GM23338 (cell line): ENCODE results near the gene PRKD3. TPM values are rescaled to one million over a fixed set of nuclear protein-coding genes. Genes with fewer than 3 reads are reported as not detected.

Source experiments
- ATAC-seq: fragments of 200-7000 bp; cut with Tn5 transposase; 3 replicates; pipeline ENCODE4 v1.9.1; 2020
- DNase-seq: peaks from one replicate; pipeline ENCODE4 v3.0.0-alpha.2; 2015; ENCODE audit warnings: low spot score
- H2AFZ ChIP-seq: fragments of 200-600 bp; sonication (generic); 2 replicates; pipeline ENCODE4 v1.8.0; 2016; ENCODE audit warnings: antibody characterized with exemption, mild to moderate bottlenecking, moderate library complexity
- H3F3A ChIP-seq: fragments of 200-600 bp; sonication (generic); replicated peaks from 2 replicates; pipeline ENCODE4 v1.8.0; 2017; ENCODE audit warnings: antibody characterized with exemption, mixed run types, low read depth
- H3K27ac ChIP-seq: fragments of 200-600 bp; sonication (generic); 2 replicates; pipeline ENCODE4 v1.6.1; 2016; ENCODE audit warnings: low read depth
- H3K27me3 ChIP-seq: fragments of 200-600 bp; sonication (generic); 2 replicates; pipeline ENCODE4 v1.8.0; 2016; ENCODE audit warnings: mild to moderate bottlenecking, mixed run types, moderate library complexity; ENCODE audit not compliant: insufficient read depth
- H3K36me3 ChIP-seq: fragments of 200-600 bp; sonication (generic); 2 replicates; pipeline ENCODE4 v1.8.0; 2016; ENCODE audit warnings: mild to moderate bottlenecking; ENCODE audit not compliant: insufficient read depth
- H3K4me1 ChIP-seq: fragments of 200-600 bp; sonication (generic); 2 replicates; pipeline ENCODE4 v1.8.0; 2016; ENCODE audit warnings: mild to moderate bottlenecking, moderate library complexity; ENCODE audit not compliant: insufficient read depth
- H3K4me2 ChIP-seq: fragments of 200-600 bp; sonication (generic); 2 replicates; pipeline ENCODE4 v1.7.1; 2017; ENCODE audit warnings: mixed run types
- H3K4me3 ChIP-seq: fragments of 200-600 bp; sonication (generic); 2 replicates; pipeline ENCODE4 v1.6.1; 2016; ENCODE audit warnings: mixed run types
- H3K79me2 ChIP-seq: fragments of 200-600 bp; sonication (generic); replicated peaks from 2 replicates; pipeline ENCODE4 v1.8.0; 2017; ENCODE audit warnings: mild to moderate bottlenecking; ENCODE audit not compliant: insufficient read depth
- H3K9me2 ChIP-seq: fragments of 200-600 bp; sonication (generic); 2 replicates; pipeline ENCODE4 v1.8.0; 2017; ENCODE audit not compliant: insufficient read depth
- H4K20me1 ChIP-seq: fragments of 200-600 bp; sonication (generic); replicated peaks from 2 replicates; pipeline ENCODE4 v1.8.0; 2017; ENCODE audit warnings: mild to moderate bottlenecking; ENCODE audit not compliant: insufficient read depth
- H3K27ac Mint-ChIP-seq: 2 replicates; pipeline ENCODE4 v1.8.0; 2020; ENCODE audit warnings: inconsistent platforms, mild to moderate bottlenecking, moderate library complexity, mixed read lengths
- H3K27me3 Mint-ChIP-seq: 3 replicates; pipeline ENCODE4 v1.8.0; 2022; ENCODE audit warnings: low read depth, mild to moderate bottlenecking, moderate library complexity, mixed read lengths, inconsistent platforms; ENCODE audit not compliant: insufficient read depth, poor library complexity
- H3K36me3 Mint-ChIP-seq: 3 replicates; pipeline ENCODE4 v1.8.0; 2021; ENCODE audit warnings: low read depth, mild to moderate bottlenecking, inconsistent platforms, moderate library complexity, mixed read lengths
- H3K4me1 Mint-ChIP-seq: 3 replicates; pipeline ENCODE4 v1.8.0; 2020; ENCODE audit warnings: mild to moderate bottlenecking, inconsistent platforms, mixed read lengths
- H3K4me3 Mint-ChIP-seq: 3 replicates; pipeline ENCODE4 v1.8.0; 2021; ENCODE audit warnings: moderate library complexity, mild to moderate bottlenecking, inconsistent platforms, mixed read lengths
- H3K9me3 Mint-ChIP-seq: 3 replicates; pipeline ENCODE4 v1.8.0; 2020; ENCODE audit warnings: moderate library complexity, mild to moderate bottlenecking, inconsistent platforms, mixed read lengths
- CREB1 ChIP-seq: fragments of 250-450 bp; sonication (Bioruptor Pico); IDR thresholded peaks from 2 replicates; pipeline ENCODE4 v1.5.0; 2020; ENCODE audit warnings: low read depth, mild to moderate bottlenecking, moderate library complexity
- CTCF ChIP-seq, 2 experiments: fragments of 200-600 bp in 1 of 2; sonication (generic) in 1 of 2; conservative IDR thresholded peaks; 2 replicates each; pipeline versions ENCODE4 v1.5.1 to v1.6.1; 2016 to 2017; ENCODE audit warnings: antibody characterized with exemption in 2 of 2, low read depth in 2 of 2, mild to moderate bottlenecking in 2 of 2, moderate library complexity in 1 of 2
- EZH2 ChIP-seq: fragments of 200-600 bp; sonication (generic); IDR thresholded peaks from one replicate; pipeline ENCODE4 v1.8.0; 2017; ENCODE audit warnings: antibody characterized with exemption, mild to moderate bottlenecking, low read depth; ENCODE audit not compliant: unreplicated experiment
- EZH2phosphoT487 ChIP-seq: fragments of 200-600 bp; sonication (generic); IDR thresholded peaks from one replicate; pipeline ENCODE4 v1.8.1; 2018; ENCODE audit warnings: antibody characterized with exemption; ENCODE audit not compliant: unreplicated experiment
- JUNB ChIP-seq: IDR thresholded peaks from one replicate; pipeline ENCODE4 v1.6.1; 2016; ENCODE audit warnings: antibody characterized with exemption; ENCODE audit not compliant: unreplicated experiment
- NANOG ChIP-seq: IDR thresholded peaks from 2 replicates; pipeline ENCODE4 v1.6.1; 2016; ENCODE audit warnings: antibody characterized with exemption, borderline replicate concordance
- POLR2AphosphoS5 ChIP-seq: IDR thresholded peaks from 2 replicates; pipeline ENCODE4 v1.6.1; 2016; ENCODE audit warnings: antibody characterized with exemption, low read depth
- REST ChIP-seq: IDR thresholded peaks from one replicate; pipeline ENCODE4 v1.6.1; 2018; ENCODE audit warnings: antibody characterized with exemption; ENCODE audit not compliant: unreplicated experiment
- STAT1 ChIP-seq: IDR thresholded peaks from one replicate; pipeline ENCODE4 v1.6.1; 2016; ENCODE audit warnings: antibody characterized with exemption; ENCODE audit not compliant: unreplicated experiment
- ZNF114 ChIP-seq: fragments of 250-450 bp; sonication (Bioruptor Pico); IDR thresholded peaks from 2 replicates; pipeline ENCODE4 v1.5.0; 2020; ENCODE audit warnings: mild to moderate bottlenecking, moderate library complexity
- ZNF331 ChIP-seq: fragments of 250-450 bp; sonication (Bioruptor Pico); IDR thresholded peaks from 2 replicates; pipeline ENCODE4 v1.5.0; 2020; ENCODE audit warnings: low read depth, mild to moderate bottlenecking, moderate library complexity
- polyA plus RNA-seq: library from polyadenylated mRNA; unstranded; fragments of >200 nt; fragmentation: Nextera tagmentation; extraction: Ambion mirVana; gene quantifications from 2 replicates; pipeline ENCODE4 v1.2.1, GENCODE V29; 2016
- total RNA-seq: library from RNA; depleted of rRNA; stranded (reverse); fragments of >200 nt; shearing (Covaris generic); gene quantifications from 2 replicates; pipeline ENCODE4 v1.2.3, GENCODE V29; 2014
- TF ChIP-seq, protein P1 (sequence below): IDR thresholded peaks from 2 replicates; pipeline ENCODE4 v1.6.1; 2016; ENCODE audit warnings: antibody characterized with exemption
- TF ChIP-seq, protein P2 (sequence below): fragments of 250-450 bp; sonication (Bioruptor Pico); IDR thresholded peaks from 2 replicates; pipeline ENCODE4 v1.5.0; 2020; ENCODE audit warnings: mild to moderate bottlenecking, moderate library complexity

The PRKD3 gene
- total and polyA plus RNA-seq, 2 experiments from 2014 or later: 59.7 to 77.0 TPM

DNA sequence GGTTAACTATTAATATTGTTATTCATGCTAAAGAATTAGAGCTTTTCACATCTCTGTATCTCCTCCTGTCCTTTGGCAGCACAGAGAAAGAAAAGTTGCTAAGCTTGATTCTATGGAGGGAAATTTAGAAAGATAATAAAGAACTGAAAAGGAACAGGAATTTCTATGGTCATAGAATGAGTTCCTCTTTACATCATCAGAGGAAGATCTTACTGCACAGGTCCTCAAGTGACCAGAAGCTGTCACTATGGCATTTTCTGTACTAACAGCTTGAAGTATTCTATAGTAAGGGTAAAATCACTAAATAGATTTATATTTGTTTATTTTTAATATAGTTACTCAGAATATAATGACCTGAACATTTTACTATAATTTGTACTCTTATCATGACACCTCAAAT, 6.0 kb upstream of the PRKD3 start:
- no peak overlapping the region for H3K4me3 ChIP-seq
- H3K4me1 ChIP-seq: no peaks in the 10 kb centered on the region
- no peaks in the 10 kb centered on the region for H3F3A ChIP-seq
- no peak overlapping the region for H2AFZ ChIP-seq
- Mint-ChIP-seq H3K9me3 (no peaks in the 10 kb centered on the region), H3K27me3 (peaks cover 2% of the 10 kb centered on the region), H3K27ac (no peak overlapping the region), H3K36me3 (no peaks in the 10 kb centered on the region), H3K4me3 (no peak overlapping the region), H3K4me1 (no peaks in the 10 kb centered on the region; the same call in 2 of the 3 replicates)
- H4K20me1 ChIP-seq: no peaks in the 10 kb centered on the region
- no peaks in the 10 kb centered on the region for H3K36me3 ChIP-seq
- H3K9me2 ChIP-seq: peaks cover 4% of the 10 kb centered on the region; the same call in 1 of the 2 replicates
- H3K79me2 ChIP-seq: no peaks in the 10 kb centered on the region
- no peak overlapping the region for H3K4me2 ChIP-seq
- ATAC-seq (no peak), DNase-seq (no peak)
- H3K27ac ChIP-seq: no peak overlapping the region
- no peak for TF ChIP-seq REST
- no peak for TF ChIP-seq ZNF114 (CRISPR knock-in tag)
- no peak for TF ChIP-seq CTCF (conservative IDR thresholded peaks at IDR 0.05; ENCODE audit: low read depth in 2 of 2)
- TF ChIP-seq, protein P1, sequence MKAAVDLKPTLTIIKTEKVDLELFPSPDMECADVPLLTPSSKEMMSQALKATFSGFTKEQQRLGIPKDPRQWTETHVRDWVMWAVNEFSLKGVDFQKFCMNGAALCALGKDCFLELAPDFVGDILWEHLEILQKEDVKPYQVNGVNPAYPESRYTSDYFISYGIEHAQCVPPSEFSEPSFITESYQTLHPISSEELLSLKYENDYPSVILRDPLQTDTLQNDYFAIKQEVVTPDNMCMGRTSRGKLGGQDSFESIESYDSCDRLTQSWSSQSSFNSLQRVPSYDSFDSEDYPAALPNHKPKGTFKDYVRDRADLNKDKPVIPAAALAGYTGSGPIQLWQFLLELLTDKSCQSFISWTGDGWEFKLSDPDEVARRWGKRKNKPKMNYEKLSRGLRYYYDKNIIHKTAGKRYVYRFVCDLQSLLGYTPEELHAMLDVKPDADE: no peak
- no peak for TF ChIP-seq CREB1 (CRISPR knock-in tag)
- TF ChIP-seq EZH2: no peak
- no peak for TF ChIP-seq EZH2phosphoT487
- TF ChIP-seq NANOG: no peak
- no peak for TF ChIP-seq ZNF331 (CRISPR knock-in tag)
- TF ChIP-seq STAT1: no peak
- TF ChIP-seq POLR2AphosphoS5: no peak
- TF ChIP-seq, protein P2, sequence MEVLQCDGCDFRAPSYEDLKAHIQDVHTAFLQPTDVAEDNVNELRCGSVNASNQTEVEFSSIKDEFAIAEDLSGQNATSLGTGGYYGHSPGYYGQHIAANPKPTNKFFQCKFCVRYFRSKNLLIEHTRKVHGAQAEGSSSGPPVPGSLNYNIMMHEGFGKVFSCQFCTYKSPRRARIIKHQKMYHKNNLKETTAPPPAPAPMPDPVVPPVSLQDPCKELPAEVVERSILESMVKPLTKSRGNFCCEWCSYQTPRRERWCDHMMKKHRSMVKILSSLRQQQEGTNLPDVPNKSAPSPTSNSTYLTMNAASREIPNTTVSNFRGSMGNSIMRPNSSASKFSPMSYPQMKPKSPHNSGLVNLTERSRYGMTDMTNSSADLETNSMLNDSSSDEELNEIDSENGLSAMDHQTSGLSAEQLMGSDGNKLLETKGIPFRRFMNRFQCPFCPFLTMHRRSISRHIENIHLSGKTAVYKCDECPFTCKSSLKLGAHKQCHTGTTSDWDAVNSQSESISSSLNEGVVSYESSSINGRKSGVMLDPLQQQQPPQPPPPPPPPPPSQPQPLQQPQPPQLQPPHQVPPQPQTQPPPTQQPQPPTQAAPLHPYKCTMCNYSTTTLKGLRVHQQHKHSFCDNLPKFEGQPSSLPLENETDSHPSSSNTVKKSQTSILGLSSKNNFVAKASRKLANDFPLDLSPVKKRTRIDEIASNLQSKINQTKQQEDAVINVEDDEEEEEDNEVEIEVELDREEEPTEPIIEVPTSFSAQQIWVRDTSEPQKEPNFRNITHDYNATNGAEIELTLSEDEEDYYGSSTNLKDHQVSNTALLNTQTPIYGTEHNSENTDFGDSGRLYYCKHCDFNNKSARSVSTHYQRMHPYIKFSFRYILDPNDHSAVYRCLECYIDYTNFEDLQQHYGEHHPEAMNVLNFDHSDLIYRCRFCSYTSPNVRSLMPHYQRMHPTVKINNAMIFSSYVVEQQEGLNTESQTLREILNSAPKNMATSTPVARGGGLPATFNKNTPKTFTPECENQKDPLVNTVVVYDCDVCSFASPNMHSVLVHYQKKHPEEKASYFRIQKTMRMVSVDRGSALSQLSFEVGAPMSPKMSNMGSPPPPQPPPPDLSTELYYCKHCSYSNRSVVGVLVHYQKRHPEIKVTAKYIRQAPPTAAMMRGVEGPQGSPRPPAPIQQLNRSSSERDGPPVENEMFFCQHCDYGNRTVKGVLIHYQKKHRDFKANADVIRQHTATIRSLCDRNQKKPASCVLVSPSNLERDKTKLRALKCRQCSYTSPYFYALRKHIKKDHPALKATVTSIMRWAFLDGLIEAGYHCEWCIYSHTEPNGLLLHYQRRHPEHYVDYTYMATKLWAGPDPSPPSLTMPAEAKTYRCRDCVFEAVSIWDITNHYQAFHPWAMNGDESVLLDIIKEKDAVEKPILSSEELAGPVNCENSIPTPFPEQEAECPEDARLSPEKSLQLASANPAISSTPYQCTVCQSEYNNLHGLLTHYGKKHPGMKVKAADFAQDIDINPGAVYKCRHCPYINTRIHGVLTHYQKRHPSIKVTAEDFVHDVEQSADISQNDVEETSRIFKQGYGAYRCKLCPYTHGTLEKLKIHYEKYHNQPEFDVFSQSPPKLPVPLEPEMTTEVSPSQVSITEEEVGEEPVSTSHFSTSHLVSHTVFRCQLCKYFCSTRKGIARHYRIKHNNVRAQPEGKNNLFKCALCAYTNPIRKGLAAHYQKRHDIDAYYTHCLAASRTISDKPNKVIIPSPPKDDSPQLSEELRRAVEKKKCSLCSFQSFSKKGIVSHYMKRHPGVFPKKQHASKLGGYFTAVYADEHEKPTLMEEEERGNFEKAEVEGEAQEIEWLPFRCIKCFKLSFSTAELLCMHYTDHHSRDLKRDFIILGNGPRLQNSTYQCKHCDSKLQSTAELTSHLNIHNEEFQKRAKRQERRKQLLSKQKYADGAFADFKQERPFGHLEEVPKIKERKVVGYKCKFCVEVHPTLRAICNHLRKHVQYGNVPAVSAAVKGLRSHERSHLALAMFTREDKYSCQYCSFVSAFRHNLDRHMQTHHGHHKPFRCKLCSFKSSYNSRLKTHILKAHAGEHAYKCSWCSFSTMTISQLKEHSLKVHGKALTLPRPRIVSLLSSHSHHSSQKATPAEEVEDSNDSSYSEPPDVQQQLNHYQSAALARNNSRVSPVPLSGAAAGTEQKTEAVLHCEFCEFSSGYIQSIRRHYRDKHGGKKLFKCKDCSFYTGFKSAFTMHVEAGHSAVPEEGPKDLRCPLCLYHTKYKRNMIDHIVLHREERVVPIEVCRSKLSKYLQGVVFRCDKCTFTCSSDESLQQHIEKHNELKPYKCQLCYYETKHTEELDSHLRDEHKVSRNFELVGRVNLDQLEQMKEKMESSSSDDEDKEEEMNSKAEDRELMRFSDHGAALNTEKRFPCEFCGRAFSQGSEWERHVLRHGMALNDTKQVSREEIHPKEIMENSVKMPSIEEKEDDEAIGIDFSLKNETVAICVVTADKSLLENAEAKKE (CRISPR knock-in tag): no peak
- no peak for TF ChIP-seq JUNB
- H3K27me3 ChIP-seq: peaks cover 14% of the 10 kb centered on the region
